Mucosa of gallbladder (tissue), 1 donor: ENCODE measurements around the gene FAM131C. TPM values are rescaled to one million over a fixed set of nuclear protein-coding genes. Genes with fewer than 3 reads are reported as not detected.
"Not testable (repeated sequence)": the region's sequence is repeated elsewhere in the genome, so short reads cannot be mapped to it uniquely, and the experiment has no call there.

Experiments
- DNase-seq: peaks from one replicate; pipeline ENCODE4 v3.0.0-alpha.2; 2020; ENCODE audit warnings: low spot score
- total RNA-seq: library from RNA; stranded (reverse); gene quantifications from one replicate; pipeline ENCODE4 v1.2.1, GENCODE V29; 2021
- donor health status: DM: no; HTN: no; CAD: no.

Gene FAM131C
- total RNA-seq, 1 donor from 2014 or later = 4.7 TPM

DNA sequence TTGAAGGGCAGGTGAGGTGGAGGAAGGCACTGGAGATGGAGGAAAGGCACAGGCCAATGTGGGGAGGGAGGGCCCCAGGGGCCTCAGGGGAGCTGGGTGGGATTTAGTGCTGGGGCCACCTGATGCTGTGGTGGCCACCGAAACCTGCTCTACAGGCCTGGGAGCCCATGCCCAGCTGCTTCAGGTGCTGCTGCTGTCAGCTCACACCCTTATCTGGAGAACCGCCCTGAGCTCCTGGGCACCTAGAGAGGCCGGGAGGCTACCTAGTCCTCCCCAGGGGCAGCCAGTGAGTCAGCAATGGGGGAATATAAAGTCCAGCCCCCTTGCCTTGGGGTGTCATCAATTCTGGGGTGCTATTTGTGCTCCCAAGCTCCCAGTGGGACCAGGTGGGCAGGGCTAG, 12.2 kb downstream of the FAM131C start:
- no peak for DNase-seq

DNA sequence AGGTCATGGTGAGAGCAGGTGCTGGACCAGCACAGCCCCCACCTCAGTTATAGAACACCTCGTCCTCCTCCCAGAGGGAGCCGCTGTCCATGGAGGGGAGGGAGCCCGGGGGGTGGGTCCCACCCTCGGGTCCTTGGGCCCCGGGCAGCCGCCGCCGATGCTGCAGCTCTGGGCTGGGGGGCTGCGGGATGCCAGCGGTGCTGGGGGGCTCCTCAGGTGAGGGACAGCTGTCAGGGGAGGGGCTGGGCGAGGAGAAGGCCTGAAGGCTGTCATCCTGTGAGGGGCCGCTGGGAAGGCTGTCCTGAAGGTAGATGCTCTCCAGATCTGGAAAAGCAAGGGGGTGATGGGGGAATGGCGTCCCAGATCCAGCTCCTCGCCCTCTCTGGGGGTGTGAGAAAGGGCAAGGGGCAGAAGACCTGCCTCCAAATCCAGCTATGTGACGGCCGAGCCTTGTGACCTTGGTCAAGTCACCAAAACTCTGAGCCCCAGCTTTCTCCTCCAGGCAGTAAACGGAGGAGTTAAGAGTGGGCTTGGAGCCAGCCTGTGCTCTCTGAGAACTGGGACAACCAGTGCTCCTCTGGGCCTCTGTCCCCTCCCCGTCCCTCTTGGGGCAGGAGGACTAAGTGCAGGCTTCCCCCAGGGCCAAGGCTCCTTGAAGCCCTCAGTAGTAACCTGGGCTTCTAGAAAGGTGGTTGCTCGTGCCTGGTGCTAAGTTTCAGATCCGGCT, 14.9 kb downstream of the FAM131C start:
- DNase-seq = not testable (repeated sequence)

DNA sequence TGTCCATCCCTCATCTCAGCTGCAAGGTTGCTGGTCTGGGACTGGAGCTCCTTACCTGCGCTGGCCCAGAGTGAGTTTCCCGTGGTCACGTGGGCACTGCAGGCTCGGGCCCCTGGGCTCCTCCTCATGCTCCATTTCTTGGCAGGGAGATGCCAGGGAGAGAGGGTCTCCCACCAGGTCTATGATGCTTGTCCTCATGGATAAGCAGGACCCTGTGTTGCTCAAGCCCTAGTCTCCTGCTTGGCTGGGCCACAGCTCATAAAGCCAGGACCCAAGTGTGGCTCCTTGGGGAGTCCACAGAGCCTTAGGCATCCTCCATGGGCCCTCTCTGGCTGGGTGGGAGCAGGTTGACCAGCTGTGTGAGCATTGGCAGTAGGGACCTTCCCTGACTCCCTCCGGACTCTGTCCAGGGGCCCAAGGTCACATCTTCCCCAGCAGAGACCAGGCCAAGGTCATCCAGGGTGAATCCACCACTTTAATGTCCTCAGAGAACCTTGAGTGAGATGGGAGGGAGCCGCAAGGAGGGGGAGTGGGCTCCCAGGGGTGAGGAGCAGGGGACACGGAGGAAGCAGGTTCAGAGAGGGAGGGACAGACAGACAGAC, 16.0 kb downstream of the FAM131C start:
- not testable (repeated sequence) for DNase-seq

DNA sequence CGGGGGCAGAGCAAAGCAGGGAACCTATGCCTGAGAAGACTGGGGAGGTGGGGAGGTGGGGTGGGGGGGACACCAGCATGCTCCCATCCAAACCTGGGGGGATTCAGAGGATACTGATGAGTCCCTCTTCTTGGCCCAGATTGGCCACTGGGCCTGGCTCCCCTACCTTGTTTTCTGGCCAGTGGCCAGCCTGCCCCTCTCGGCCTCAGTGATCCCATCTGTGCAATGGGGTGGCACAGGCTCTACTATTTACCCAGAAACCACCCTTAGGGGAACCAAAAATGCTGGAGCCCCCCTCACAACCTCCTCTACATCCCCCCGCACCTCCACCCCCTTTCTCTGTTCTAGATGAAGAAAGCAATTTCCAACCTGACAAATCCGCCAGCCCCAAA, 16.9 kb downstream of the FAM131C start:
- not testable (repeated sequence) for DNase-seq

DNA sequence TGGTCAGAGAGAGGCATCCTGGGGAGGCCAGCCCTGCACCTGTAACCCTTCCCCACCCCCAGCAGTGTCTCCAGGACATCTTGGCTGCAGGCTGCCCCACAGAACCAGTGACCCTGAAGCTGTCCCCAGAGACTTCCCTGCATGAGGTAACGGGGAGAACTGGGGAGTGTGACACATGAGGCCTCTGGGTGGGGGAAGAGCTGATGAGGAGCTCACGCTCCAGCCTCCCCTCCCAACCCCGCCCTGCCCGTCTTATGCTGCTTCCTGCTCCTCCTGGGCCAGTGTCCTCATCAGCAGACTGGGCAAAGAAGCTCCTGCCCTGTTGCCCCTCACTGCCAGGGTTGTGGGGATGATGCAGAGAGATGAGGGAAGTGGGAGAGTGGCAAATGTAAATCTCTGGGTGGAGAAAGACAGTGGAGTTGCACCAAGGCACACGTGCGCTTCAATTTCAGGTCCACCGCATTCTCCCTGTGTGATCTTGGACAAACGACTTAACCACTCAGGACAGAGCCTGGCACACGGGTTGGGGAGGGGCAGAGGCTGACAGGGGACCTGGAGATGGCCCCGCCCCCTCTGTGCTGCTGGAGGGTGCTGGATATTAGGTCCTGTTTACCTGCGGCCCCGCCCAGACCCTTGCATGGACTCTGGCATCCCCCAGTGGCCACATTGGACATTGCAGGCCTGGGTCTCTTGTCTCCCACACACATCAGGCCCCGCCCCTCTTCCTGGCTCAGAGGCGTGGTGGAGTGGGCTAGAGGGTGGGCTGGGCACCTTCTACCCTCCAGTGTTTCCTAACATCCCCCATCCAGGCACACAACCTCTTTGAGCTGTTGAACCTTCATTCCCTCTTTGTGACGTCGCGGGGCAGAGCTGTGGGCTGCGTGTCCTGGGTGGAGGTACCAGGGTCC, 17.6 kb downstream of the FAM131C start:
- DNase-seq = peak; percentile 86

DNA sequence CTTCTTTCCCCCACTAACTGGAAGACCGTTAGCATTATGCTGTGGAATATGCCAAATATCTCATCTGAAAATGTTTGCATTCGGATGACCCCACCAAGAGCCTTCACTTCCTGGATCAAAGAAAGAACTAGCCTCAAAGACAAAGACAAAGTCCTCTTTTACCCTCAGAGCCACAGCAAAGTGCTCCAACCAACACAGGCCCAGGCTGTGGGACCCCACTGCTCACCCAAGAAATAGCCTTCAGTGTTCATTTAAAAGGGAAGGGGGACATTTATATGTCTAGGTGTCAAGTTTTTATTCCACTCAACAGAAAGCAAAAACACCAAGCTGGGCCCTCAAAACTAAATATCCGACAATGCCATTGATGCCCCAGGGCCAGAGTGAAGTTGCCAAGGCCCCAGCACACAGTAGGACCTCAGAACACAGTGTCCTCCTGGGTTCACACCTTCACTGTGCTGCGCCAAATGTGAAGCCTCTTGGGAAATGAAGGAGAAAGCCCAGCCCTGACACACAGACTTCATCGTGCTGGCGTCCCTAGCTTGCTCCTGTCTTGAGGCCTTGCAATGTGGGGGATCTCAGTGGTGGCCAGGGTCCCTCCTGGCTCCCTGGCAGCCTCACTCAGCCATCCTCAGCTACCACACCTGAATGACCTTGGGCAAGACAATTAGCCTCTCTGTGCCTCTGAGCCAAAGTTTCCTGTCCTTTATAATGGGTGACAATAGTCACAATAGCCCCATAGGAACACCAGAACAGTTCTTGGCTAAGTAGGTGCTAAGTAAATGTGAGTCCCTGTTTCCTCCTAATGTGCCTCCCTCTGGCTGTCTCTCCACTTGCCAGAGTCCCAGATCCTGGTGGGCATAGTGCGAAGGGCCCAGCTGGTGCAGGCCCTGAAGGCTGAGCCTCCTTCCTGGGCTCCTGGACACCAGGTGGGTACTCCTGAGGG, 18.6 kb downstream of the FAM131C start:
- no peak for DNase-seq

DNA sequence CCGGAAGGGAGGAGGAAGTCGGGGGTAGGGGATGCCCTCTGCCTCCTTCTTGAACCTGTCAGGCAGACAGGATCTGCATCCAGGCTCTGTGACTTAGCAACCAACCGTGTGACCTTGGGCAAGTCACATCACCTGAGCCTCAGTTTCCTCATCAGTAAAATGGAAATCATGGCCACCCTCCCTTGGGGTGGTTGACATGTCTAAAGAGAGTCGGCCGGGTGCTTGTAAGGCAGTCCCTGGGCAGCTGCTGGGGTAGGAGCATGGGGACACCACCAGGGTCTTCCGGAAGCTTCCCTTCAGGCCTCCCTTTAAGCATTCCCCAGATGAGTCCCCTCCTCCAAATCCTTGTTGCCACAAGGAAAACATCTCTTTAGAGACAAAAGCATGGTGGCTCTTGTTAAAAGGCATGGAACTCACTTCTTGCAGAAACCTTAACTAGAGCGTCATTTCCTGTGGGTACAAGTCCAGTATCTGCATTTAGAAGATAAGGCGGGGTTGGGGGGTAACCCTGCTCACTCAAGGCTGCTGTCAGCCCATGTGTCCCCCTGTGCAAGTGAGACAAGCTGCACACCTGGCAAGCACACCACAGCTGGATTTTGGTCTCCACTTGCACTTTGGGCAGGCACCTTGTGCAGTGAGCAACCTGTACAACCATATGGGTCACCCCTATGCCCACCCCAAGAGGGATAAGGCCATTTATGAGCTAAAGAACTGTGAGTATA, 19.5 kb downstream of the FAM131C start:
- DNase-seq = no peak

DNA sequence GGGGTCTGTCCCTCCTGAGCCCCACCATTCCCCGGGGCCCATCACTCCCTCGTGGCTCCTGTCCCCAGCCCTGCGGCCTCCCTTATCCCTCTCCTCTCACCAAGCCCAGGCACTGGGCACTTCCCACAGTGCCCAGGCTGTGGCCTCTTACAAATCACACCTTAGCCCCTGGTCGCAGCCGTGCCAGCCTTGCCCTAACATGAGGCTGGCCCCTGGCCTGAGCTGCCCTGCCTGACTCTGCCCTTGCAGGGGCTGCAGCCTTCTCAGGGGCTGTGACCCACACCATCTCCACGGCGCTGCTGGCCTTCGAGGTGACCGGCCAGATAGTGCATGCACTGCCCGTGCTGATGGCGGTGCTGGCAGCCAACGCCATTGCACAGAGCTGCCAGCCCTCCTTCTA, 21.5 kb downstream of the FAM131C start:
- DNase-seq = not testable (repeated sequence)

DNA sequence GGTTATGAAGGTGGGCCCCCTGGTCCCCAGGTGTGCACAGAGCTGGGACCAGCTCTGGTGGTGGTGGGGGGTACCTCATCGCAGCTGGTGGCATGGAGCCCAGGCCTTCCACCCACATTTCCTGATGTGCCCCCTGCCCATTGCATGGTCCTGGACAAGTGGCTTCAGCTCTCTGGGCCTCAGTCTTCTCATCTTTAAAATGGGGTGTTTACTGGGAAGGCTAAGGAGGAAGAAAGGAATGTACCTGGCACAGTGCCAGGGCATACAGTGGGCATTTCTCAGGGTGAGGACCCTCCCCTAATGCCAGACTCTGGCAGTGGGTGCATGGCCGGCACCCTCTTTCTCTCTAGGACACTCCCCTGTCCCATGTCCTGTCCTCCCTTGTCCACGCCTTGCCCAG, 22.4 kb downstream of the FAM131C start:
- DNase-seq = no peak

DNA sequence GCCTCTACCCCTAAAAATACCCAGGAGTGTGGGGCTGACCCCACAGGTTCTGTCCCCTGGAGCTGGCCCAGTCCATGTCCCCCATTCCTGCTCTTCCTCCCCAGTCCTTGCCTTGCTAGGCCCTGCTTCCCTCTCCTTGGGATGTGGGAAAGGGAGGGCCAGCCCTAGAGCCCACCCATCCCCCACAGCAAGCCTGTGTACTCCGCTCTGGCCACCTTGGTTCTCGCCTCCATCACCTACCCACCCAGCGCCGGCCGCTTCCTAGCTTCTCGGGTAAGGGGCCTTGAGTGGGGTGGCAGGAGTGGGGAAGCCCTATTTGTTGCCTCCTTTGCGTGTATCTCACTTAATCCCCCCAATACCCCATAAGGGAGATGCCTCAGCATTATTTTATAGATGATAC, 23.1 kb downstream of the FAM131C start:
- no peak for DNase-seq

DNA sequence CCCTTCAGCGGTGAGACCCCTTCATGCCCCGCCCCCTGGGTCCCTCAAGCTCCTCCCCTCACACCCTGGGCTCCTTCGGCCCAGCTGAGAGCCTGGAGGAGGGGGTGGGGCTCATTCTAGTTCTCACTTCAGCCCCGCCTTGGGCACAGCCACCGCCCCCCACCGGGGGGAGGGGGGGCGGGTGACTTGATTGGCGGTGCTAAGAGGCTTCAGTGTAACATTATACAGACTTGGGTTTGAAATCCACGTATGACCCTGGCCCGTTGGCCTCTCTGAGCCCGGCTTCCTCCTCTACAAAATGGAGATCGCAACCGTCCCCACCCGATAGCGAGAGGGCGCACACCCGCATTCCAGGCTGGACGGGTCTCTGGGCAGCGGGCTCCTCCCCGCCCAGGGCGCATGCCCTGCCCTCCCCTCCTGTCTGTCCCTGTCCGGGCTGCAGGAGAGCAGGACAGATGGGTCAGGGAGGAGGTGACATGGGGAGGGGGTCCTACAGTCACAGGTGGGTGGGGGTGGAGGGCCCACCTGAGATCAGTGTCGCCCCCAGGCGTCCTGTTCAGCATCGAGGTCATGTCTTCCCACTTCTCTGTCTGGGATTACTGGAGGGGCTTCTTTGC, 24.8 kb downstream of the FAM131C start:
- DNase-seq = no peak

DNA sequence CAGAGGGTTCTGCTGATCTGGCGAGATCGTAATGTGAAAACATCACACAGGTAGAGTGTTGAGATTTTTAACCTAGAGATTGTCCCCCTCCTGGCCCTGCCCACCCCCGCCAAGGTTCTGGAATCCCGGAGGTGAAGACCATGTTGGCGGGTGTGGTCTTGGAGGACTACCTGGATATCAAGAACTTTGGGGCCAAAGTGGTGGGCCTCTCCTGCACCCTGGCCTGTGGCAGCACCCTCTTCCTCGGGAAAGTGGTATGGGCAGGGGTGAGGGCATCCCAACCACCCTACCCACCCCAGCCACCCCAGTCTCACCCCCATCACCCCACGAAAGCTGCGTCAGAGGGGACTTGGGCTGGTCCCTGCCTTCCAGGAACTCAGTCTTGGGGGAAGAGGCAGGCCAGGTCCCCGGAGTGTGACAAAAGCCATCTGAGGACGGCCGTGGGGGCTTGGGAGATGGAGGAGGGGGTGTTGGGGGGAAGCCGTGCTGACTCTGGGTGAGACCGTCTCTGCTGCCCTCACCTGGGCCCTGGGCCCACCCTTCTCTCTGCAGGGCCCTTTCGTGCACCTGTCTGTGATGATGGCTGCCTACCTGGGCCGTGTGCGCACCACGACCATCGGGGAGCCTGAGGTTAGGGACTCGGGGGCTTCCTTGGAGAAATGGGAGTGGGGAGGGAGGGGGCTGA, 25.5 kb downstream of the FAM131C start:
- DNase-seq = no peak

DNA sequence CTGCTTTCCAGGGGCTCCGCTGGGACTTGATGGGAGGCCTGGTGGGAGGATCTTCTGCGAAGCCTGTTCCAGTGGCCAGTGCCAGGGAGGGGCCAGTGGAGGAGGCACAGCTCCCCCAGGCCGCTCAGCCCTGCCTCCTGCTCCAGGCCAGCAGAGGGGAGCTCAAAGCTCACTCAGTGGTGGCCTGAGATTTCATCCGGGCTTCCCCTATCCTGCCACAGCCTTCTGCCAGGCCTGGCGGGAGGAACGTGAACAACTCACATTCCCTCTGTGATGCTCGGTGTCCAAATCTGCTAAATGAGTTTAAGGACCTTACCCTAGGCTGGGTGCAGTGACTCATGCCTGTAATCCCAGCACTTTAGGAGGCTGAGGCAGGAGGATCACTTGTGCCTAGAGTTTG, 26.6 kb downstream of the FAM131C start:
- no peak for DNase-seq

DNA sequence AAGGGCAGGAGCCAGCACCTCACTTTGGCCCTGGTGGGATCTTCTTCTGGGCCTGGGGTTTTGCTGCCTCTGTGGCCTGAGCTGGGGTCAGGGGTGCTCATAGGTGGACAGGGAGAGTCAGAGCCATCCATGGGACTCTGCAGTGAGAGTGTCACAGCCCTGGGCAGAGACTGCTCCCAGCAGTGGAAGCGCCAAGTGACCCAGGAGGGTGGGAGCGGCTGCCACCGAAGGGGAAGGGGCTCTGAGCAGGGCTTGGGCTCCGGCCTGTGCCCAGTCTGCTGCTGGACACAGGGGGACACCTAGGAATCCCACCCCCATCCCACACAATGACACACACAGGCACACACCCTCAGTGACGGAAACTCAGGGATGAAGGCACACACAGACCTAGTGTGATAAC, 29.5 kb downstream of the FAM131C start:
- DNase-seq = no peak

DNA sequence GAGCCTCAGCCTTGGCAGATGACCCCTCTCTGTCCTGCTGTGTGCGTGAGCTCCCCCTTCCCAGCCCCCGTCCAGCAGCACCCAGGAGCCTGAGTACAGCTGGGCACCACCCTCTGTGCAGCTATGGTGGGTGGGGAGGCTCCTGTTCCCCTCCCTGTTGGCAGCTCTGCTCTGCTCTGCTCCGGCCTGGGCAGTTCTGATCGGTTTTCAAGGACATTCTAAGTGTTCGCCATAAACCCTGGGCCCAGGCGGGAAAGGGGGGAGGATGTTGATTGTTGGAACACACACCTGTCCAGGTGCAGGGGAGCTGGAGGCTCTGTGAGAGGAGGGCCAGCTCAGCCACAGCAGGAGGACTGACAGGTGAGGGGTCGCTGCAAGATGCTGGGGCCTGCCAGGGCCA, 29.9 kb downstream of the FAM131C start, which contains the start of gene CLCNKB:
Gene CLCNKB (plus strand): TSS at position 262 of the 400 bp plus-strand sequence. CDS start 711 bp downstream, outside the sequence.
- DNase-seq = no peak

DNA sequence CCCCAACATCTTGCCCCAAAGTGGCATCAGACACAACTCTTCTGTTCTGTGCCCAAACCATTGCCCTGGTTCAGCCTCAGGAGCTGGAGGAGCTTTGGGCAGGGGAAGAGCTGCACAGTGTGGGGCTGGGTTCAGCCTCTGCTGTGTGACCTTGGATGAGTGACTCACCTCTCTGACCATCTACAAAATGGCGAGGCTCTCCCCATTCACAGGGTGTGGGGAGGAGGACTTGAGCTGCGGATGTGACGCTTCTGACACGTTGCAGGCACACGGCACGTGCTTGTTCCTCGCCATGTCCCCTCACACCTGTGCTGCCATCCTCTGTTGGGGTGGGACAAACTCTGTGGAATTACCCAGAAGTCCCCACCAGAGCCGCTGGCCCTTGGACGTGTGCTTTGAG, 30.8 kb downstream of the FAM131C start:
- DNase-seq = not testable (repeated sequence)

DNA sequence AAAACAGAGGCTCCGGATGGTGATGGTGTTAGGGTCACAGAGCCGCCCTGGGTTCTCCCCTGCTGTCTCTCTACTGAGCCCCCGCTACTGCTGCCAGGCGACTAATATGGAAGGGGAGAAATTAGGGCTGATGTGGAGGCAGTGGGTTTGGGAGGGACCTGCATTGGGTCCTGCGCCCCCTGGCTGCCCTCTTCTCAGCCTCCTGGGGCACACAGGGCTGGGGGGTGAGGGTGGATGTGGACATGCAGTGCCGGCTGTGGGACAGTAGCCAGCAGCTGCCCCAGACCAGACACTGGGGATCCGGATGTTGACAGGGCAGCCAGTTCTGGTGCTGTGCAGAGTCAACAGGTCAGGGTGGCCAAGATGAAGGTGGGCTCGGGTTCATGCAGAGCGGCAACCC, 31.4 kb downstream of the FAM131C start:
- DNase-seq = no peak

DNA sequence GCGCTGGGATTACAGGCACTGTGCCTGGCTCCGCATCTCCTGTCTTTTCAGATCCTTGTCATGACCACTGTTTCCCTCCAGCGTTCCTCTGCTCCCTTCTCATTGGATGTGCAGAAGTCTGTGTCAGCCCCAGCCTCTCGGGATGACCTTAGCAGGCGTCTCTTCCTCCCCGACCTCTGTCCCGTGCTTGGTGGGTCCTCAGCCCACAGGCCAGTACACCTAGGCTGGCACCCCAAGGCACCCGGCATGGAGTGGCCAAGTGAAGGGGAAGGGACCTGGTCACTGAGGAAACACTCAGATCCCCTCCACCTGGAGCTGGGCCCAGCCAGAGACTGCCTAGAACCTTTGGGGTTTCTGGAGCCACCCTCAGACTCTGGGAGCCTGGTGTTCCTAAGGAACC, 32.3 kb downstream of the FAM131C start:
- DNase-seq = no peak

DNA sequence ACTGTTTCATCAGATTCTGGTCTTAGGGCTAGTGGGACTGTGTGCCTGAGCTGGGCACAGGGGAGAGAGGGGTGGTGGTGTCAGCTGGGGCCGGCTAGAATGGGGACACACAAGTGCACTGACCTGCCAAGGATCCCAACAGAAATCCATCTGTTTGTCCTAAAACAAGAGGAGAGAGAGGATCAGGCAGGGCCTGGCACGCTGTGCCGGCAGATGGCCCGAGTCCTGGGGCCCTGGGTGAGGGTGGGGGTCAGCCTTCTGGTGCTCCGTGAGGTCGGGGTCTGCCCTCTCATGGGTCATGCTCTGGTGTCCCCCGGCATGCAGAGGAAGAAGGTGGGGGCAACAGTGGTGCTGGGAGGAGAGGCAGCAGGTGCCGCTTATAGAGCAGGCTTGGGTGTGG, 33.6 kb downstream of the FAM131C start:
- not testable (repeated sequence) for DNase-seq

DNA sequence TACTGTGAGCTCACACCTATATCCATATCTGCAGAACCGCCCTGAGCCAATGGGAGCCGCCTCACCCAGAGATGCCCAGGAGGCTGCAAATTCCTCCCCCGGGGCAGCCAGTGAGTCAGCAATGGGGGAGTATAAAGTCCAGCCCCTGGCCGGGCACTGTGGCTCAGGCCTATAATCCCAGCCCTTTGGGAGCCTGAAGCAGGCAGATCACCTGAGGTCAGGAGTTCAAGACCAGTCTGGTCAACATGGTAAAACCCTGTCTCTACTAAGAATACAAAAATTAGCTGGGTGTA, 34.9 kb downstream of the FAM131C start:
- no peak for DNase-seq
